H1 (cell line): Measurements from ENCODE around the gene RTKN. TPM values are rescaled to one million over a fixed set of nuclear protein-coding genes. Genes with fewer than 3 reads are reported as not detected.

Experiments
- ASH2L ChIP-seq: fragments of 200-600, 300-600 bp; sonication (generic); IDR thresholded peaks from one replicate; pipeline ENCODE4 v1.7.1; 2017; ENCODE audit warnings: low read length
- CHD1 ChIP-seq: IDR thresholded peaks from 2 replicates; pipeline ENCODE4 v1.6.1; 2012; ENCODE audit warnings: low read depth, low read length, improper control_type of control experiment
- GABPA ChIP-seq: IDR thresholded peaks from 2 replicates; pipeline ENCODE4 v1.6.1; 2011; ENCODE audit warnings: mild to moderate bottlenecking, low read length, moderate library complexity, borderline replicate concordance; ENCODE audit not compliant: insufficient read depth
- GTF2F1 ChIP-seq: IDR thresholded peaks from 2 replicates; pipeline ENCODE4 v1.6.1; 2012; ENCODE audit warnings: low read depth, low read length, improper control_type of control experiment, borderline replicate concordance
- JUN ChIP-seq: IDR thresholded peaks from 2 replicates; pipeline ENCODE4 v1.6.1; 2011; ENCODE audit warnings: low read depth, mild to moderate bottlenecking, improper control_type of control experiment, low read length
- KDM5A ChIP-seq: fragments of 200-600 bp; IDR thresholded peaks from 2 replicates; pipeline ENCODE4 v1.7.1; 2012; ENCODE audit warnings: mild to moderate bottlenecking, low read length, inconsistent platforms, mixed read lengths
- RBBP5 ChIP-seq: IDR thresholded peaks from 2 replicates; pipeline ENCODE4 v1.7.1; 2012; ENCODE audit warnings: low read depth, mild to moderate bottlenecking, inconsistent platforms, low read length, moderate library complexity, borderline replicate concordance
- RXRA ChIP-seq: IDR thresholded peaks from 2 replicates; pipeline ENCODE4 v1.6.1; 2011; ENCODE audit warnings: low read depth, mild to moderate bottlenecking, low read length, moderate library complexity; ENCODE audit not compliant: insufficient read depth
- SIN3A ChIP-seq, 2 experiments: IDR thresholded peaks in 1 of 2; conservative IDR thresholded peaks in 1 of 2; 2 replicates each; pipeline ENCODE4 v1.6.1; 2011 to 2012; ENCODE audit warnings: low read length in 2 of 2, improper control_type of control experiment in 1 of 2, low read depth in 1 of 2, mild to moderate bottlenecking in 1 of 2
- SIX5 ChIP-seq: IDR thresholded peaks from 2 replicates; pipeline ENCODE4 v1.6.1; 2011; ENCODE audit warnings: mild to moderate bottlenecking, low read depth, low read length
- SP1 ChIP-seq: IDR thresholded peaks from 2 replicates; pipeline ENCODE4 v1.6.1; 2011; ENCODE audit warnings: low read depth, low read length
- SP2 ChIP-seq: IDR thresholded peaks from 2 replicates; pipeline ENCODE4 v1.6.1; 2012; ENCODE audit warnings: mild to moderate bottlenecking, low read length, inconsistent platforms
- SP4 ChIP-seq: IDR thresholded peaks from 2 replicates; pipeline ENCODE4 v1.6.1; 2012; ENCODE audit warnings: low read length, inconsistent platforms
- SRF ChIP-seq: IDR thresholded peaks from 2 replicates; pipeline ENCODE4 v1.6.1; 2011; ENCODE audit warnings: mild to moderate bottlenecking, low read depth, low read length, moderate library complexity
- SUZ12 ChIP-seq: fragments of 200-600 bp; sonication (generic); IDR thresholded peaks from 2 replicates; pipeline ENCODE4 v1.6.1; 2012; ENCODE audit warnings: mild to moderate bottlenecking, inconsistent platforms, low read length, moderate library complexity, mixed read lengths
- TBP ChIP-seq: IDR thresholded peaks from 2 replicates; pipeline ENCODE4 v1.6.1; 2011; ENCODE audit warnings: low read depth, low read length, improper control_type of control experiment
- TCF12 ChIP-seq: IDR thresholded peaks from 2 replicates; pipeline ENCODE4 v1.6.1; 2011; ENCODE audit warnings: low read depth, mild to moderate bottlenecking, low read length
- ZNF274 ChIP-seq: IDR thresholded peaks from 2 replicates; pipeline ENCODE4 v1.7.0; 2012; ENCODE audit warnings: low read length, borderline replicate concordance; ENCODE audit errors: extremely low read depth
- polyA plus RNA-seq, 7 experiments: library from polyadenylated mRNA; depleted of rRNA in 3 of 7; stranded (reverse) in 5 of 7; unstranded in 2 of 7; fragments of >200 nt in 5 of 7; fragments of 200-250 nt in 2 of 7; gene quantifications; 1 replicate in 5 of 7; 2 replicates in 1 of 7; 4 replicates in 1 of 7; pipeline versions ENCODE4 v1.2.1 to v1.2.3, GENCODE V29; 2011 to 2013; ENCODE audit warnings: missing spikeins in 2 of 7, mixed read lengths in 2 of 7
- total RNA-seq: library from RNA; stranded (reverse); fragmentation: NEBNext Ultra II Directional; extraction: Animal tissue kit (Norgen Biotek cat#: 25700); gene quantifications from 2 replicates; pipeline ENCODE4 v1.2.1, GENCODE V29; 2021
- TF ChIP-seq, protein P1 (sequence below): IDR thresholded peaks from 2 replicates; pipeline ENCODE4 v1.6.1; 2011; ENCODE audit warnings: low read depth, mild to moderate bottlenecking, low read length; ENCODE audit not compliant: insufficient read depth
- TF ChIP-seq, protein P2 (sequence below), 3 experiments: IDR thresholded peaks; 1 replicate in 2 of 3; 2 replicates in 1 of 3; pipeline versions ENCODE4 v1.5.1 to v1.6.1; 2011; ENCODE audit warnings: low read length in 3 of 3, mild to moderate bottlenecking in 3 of 3, inconsistent platforms in 2 of 3, low read depth in 1 of 3, moderate library complexity in 1 of 3; ENCODE audit not compliant: insufficient read depth in 1 of 3; ENCODE audit errors: control extremely low read depth in 1 of 3
- TF ChIP-seq, protein P3 (sequence below): IDR thresholded peaks from 2 replicates; pipeline ENCODE4 v1.6.1; 2012; ENCODE audit warnings: inconsistent platforms

RTKN gene
- total and polyA plus RNA-seq, 2 of the 8 experiments (the other 6 are each of a cell fraction or from before 2014, with no cell fraction given) = 40.2 to 54.1 TPM

DNA sequence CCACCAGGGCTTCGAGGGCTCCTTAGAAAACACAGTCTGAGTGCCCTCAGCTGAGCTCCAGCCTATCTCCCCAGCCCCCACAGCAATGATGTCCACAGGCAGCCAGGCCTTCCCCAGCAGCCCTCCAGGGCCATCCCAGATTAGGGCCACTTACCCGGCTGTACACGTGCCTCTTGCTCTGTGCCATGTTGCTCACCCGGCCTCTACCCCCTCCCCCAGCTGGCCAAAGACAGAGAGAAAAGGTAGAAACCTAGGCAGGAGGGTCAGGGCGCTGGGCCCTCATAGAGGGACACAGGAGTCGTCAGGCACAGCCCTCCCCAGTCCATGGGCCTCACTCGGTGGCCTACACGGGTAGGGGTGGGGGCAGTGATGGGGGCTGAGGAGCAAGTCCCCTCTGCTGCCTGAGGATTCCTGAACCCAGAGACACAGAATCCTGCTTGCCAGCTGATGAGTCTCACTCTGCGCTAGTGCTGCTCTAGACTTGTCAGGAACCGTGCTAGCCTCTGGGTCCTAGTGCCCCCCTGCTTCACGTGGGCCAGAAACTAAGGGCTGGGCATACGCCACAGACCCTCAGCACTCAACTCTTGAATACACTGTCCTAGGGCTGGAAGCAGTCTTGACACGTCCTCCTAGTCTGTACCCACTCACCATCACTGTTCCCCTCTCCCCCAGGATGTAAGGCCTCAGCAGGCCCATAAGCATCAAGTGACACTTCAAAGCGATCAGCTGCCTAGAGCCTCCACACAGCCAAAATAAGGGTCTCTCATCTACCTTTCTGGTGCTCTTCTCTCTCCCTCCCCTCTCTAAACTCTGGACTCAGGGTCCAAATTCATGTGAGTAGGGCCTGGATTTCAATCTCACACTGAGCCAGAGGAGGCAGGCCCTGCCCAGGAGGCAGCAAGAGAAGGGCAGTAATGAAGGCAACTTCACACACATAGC, 61.6 kb downstream of the RTKN start, which contains the start of gene DCTN1 (continued):
- no peak for TF ChIP-seq SIX5
- TF ChIP-seq KDM5A = no peak
- no peak for TF ChIP-seq SUZ12
- TF ChIP-seq CHD1 = no peak
- no peak for TF ChIP-seq SP2
- peak; percentile 38 for TF ChIP-seq ASH2L
- no peak for TF ChIP-seq ZNF274
- no peak for TF ChIP-seq RBBP5
- TF ChIP-seq SP4 = no peak
- TF ChIP-seq, protein P1, sequence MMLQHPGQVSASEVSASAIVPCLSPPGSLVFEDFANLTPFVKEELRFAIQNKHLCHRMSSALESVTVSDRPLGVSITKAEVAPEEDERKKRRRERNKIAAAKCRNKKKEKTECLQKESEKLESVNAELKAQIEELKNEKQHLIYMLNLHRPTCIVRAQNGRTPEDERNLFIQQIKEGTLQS = no peak
- TF ChIP-seq TCF12 = no peak
- TF ChIP-seq, protein P2, sequence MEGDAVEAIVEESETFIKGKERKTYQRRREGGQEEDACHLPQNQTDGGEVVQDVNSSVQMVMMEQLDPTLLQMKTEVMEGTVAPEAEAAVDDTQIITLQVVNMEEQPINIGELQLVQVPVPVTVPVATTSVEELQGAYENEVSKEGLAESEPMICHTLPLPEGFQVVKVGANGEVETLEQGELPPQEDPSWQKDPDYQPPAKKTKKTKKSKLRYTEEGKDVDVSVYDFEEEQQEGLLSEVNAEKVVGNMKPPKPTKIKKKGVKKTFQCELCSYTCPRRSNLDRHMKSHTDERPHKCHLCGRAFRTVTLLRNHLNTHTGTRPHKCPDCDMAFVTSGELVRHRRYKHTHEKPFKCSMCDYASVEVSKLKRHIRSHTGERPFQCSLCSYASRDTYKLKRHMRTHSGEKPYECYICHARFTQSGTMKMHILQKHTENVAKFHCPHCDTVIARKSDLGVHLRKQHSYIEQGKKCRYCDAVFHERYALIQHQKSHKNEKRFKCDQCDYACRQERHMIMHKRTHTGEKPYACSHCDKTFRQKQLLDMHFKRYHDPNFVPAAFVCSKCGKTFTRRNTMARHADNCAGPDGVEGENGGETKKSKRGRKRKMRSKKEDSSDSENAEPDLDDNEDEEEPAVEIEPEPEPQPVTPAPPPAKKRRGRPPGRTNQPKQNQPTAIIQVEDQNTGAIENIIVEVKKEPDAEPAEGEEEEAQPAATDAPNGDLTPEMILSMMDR (IDR thresholded peaks at IDR 0.05; ENCODE audit: control extremely low read depth in 1 of 3, insufficient read depth in 1 of 3, low read depth in 1 of 3, low read length in 3 of 3) = no peak
- peak; percentile 23; the same call in 1 of the 2 replicates for TF ChIP-seq SP1
- TF ChIP-seq RXRA = no peak
- no peak for TF ChIP-seq JUN
- peak; percentile 79 to 82; a peak in 2 of 4 replicates for TF ChIP-seq SIN3A (conservative IDR thresholded peaks at IDR 0.05 in 1 of 2, IDR thresholded peaks at IDR 0.05 in 1 of 2; ENCODE audit: low read depth in 1 of 2, low read length in 2 of 2)
- TF ChIP-seq GABPA = no peak
- no peak for TF ChIP-seq SRF
- TF ChIP-seq GTF2F1 = no peak
- TF ChIP-seq, protein P3, sequence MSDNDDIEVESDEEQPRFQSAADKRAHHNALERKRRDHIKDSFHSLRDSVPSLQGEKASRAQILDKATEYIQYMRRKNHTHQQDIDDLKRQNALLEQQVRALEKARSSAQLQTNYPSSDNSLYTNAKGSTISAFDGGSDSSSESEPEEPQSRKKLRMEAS = peak; percentile 71
- TF ChIP-seq TBP = no peak
